ENCODE data around the gene ELP1. TPM values are rescaled to one million over a fixed set of nuclear protein-coding genes. Genes with fewer than 3 reads are reported as not detected.

The ELP1 gene
- total and polyA plus RNA-seq, 2 of the 4 experiments (the other 2 are of a cell fraction) = 20.0 to 43.2 TPM

DNA sequence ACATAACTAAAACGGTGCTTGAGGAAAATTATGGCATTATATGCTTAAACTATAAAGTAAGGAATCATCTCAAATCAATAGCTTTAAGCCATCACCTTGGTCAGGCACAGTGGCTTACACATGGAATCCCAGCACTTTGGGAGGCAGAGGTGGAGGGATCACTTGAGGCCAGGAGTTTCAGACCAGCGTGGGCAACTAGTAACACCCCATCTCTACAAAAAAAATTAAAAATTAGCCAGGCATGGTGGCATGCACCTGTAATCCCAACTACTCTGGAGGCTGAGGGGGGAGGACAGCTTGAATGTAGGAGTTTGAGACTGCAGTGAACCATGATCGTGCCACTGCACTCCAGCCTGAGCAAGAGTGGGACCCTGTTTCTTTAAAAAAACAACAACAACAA lies 49.2 kb downstream of the ELP1 start:
- H2BK15ac ChIP-seq (ENCODE audit: low read depth, low read length) = no peak overlapping the region
- no peak overlapping the region for H3K4ac ChIP-seq (ENCODE audit: low read depth, low read length)
- H3K4me2 ChIP-seq (ENCODE audit: low read depth, low read length) = no peak overlapping the region
- no peak overlapping the region for H3K27ac ChIP-seq (ENCODE audit: insufficient read depth, low read length)
- no peak for ATAC-seq (ENCODE audit: low read depth)
- no peak overlapping the region for H3K23ac ChIP-seq (ENCODE audit: low read depth, low read length)
- H2AFZ ChIP-seq (replicated peaks; ENCODE audit: low read length, poor library complexity) = no peak overlapping the region
- H3K14ac ChIP-seq (replicated peaks; ENCODE audit: low read depth, low read length) = no peak overlapping the region
- TF ChIP-seq MAZ (IDR thresholded peaks at IDR 0.05; ENCODE audit: borderline replicate concordance, low read depth, low read length) (no peak), SMC3 (IDR thresholded peaks at IDR 0.05; ENCODE audit: low read depth, low read length) (no peak), POLR2A (IDR thresholded peaks at IDR 0.05; ENCODE audit: low read depth, low read length) (no peak)
- H2BK20ac ChIP-seq (ENCODE audit: low read depth, low read length) = no peak overlapping the region
- no peaks in the 10 kb centered on the region for H3K79me1 ChIP-seq (ENCODE audit: low read depth in 1 of 2, low read length in 2 of 2)
- no peak overlapping the region for H2BK120ac ChIP-seq (ENCODE audit: low read depth, low read length)
- no peaks in the 10 kb centered on the region for H4K20me1 ChIP-seq (ENCODE audit: insufficient read depth, low read length)
- peaks cover 12% of the 10 kb centered on the region for H3K36me3 ChIP-seq (ENCODE audit: control insufficient read depth, insufficient read depth, low read length)
- BruUV-seq (replicated peaks) = no TSS peak
- no peak overlapping the region for H4K5ac ChIP-seq (ENCODE audit: low read depth, low read length)
- no peak overlapping the region for H2BK5ac ChIP-seq (ENCODE audit: low read depth, low read length, poor library complexity, severe bottlenecking)
- no peaks in the 10 kb centered on the region for H3K27me3 ChIP-seq (ENCODE audit: control insufficient read depth, insufficient read depth, low read length)
- H4K91ac ChIP-seq (ENCODE audit: insufficient read depth, low read depth, low read length) = no peak overlapping the region
- intact Hi-C loops (cut with micrococcal nuclease) (no loop called here), dilution Hi-C loops (cut with HindIII; ENCODE audit: low sequenced_read_pairs, unreplicated experiment) (no loop called here), in situ Hi-C loops (cut with MboI; ENCODE audit: low sequenced_read_pairs) (no loop called here)
- H3K4me3 ChIP-seq (ENCODE audit: insufficient read depth, low read depth, low read length) = no peak overlapping the region
- H3K9me1 ChIP-seq (ENCODE audit: insufficient read depth, low read length) = peaks cover 3% of the 10 kb centered on the region; the same call in 1 of the 2 replicates
- no peak overlapping the region for H3K18ac ChIP-seq (ENCODE audit: low read depth, low read length)
- DNase-seq = no peak
- peaks cover 2% of the 10 kb centered on the region; the same call in 1 of the 2 replicates for H3K4me1 ChIP-seq (ENCODE audit: control insufficient read depth, insufficient read depth, low read length)
- H3K9ac ChIP-seq (ENCODE audit: low read depth, low read length) = no peak overlapping the region
- no peak overlapping the region for H2AK9ac ChIP-seq (replicated peaks; ENCODE audit: low read depth, low read length, poor library complexity)
- no peak overlapping the region for H3K56ac ChIP-seq (ENCODE audit: extremely low read depth, insufficient read depth, low read length)
- no CpG with 5 or more reads among the region's 3 CpGs for WGBS, 2 experiments (ENCODE audit: extremely low coverage in 2 of 2, insufficient read length in 1 of 2)
- no peak overlapping the region for H4K8ac ChIP-seq (ENCODE audit: low read depth in 2 of 2, low read length in 2 of 2)
- POLR2A ChIA-PET (ENCODE audit: unreplicated experiment) = no interaction called here
- CTCF ChIA-PET = interaction anchor here (0.9 to 1.1 kb wide), 2 partner anchors 15 to 25 kb away, joined by 3 read pairs; no protein-coding TSS in a partner anchor
- H3K9me3 ChIP-seq (ENCODE audit: control insufficient read depth, insufficient read depth, low read length) = no peaks in the 10 kb centered on the region
- no peak overlapping the region for H2AK5ac ChIP-seq (ENCODE audit: low read depth, low read length)
